ENCODE measurements around the gene GAS2L1. TPM values are rescaled to one million over a fixed set of nuclear protein-coding genes. Genes with fewer than 3 reads are reported as not detected.

GAS2L1 gene
- total RNA-seq, 1 experiment from 2014 or later = 29.4 TPM

- Histone ChIP-seq H3K4me2 (ENCODE audit: low read length) (no peak overlapping the region), H3K4me3 (replicated peaks in 1 of 2; ENCODE audit: low read depth in 1 of 2, low read length in 2 of 2) (no peak overlapping the region), H3K27me3 (ENCODE audit: insufficient read depth, low read length) (no peaks in the 10 kb centered on the region), H3K9me3 (ENCODE audit: control insufficient read depth in 1 of 2, insufficient read depth in 1 of 2, low read depth in 1 of 2, low read length in 2 of 2) (no peaks in the 10 kb centered on the region), H3K9me2 (ENCODE audit: insufficient read depth) (no peaks in the 10 kb centered on the region), H2AFZ (ENCODE audit: low read depth, low read length, poor library complexity, severe bottlenecking) (no peak overlapping the region), H3K9ac (ENCODE audit: low read length) (no peak overlapping the region), H3K4me1 (ENCODE audit: control insufficient read depth in 1 of 2, insufficient read depth in 2 of 2, low read length in 2 of 2) (peaks cover 0 to 6% of the 10 kb centered on the region in 2 experiments; a peak in 1 of 4 replicates), H3K27ac (ENCODE audit: low read depth, low read length) (no peak overlapping the region), H4K20me1 (ENCODE audit: insufficient read depth) (no peaks in the 10 kb centered on the region), H3K36me3 (ENCODE audit: control insufficient read depth in 1 of 2, insufficient read depth in 2 of 2, low read length in 2 of 2) (peaks cover 0 to 10% of the 10 kb centered on the region in 2 experiments; a peak in 2 of 4 replicates), H3K79me2 (ENCODE audit: insufficient read depth, low read length) (no peaks in the 10 kb centered on the region)
- DNase-seq (ENCODE audit: low read depth, low spot score) (no peak), ATAC-seq (no peak)
- no TSS peak for BruUV-seq (replicated peaks)
- intact Hi-C loops (cut with micrococcal nuclease) = no loop called here
- TF ChIP-seq FOSL1 (IDR thresholded peaks at IDR 0.05; ENCODE audit: low read depth) (no peak), ZNF274 (IDR thresholded peaks at IDR 0.05; ENCODE audit: low read depth, low read length) (no peak), EZH2 (IDR thresholded peaks at IDR 0.05) (no peak), RAD21 (IDR thresholded peaks at IDR 0.05; ENCODE audit: low read depth) (no peak), CEBPB (IDR thresholded peaks at IDR 0.05; ENCODE audit: low read depth) (no peak), CTCF (IDR thresholded peaks at IDR 0.05 in 2 of 3, conservative IDR thresholded peaks at IDR 0.05 in 1 of 3; ENCODE audit: borderline replicate concordance in 1 of 3, insufficient read depth in 1 of 3, low read depth in 2 of 3, low read length in 2 of 3) (no peak), EZH2phosphoT487 (IDR thresholded peaks at IDR 0.05; ENCODE audit: borderline replicate concordance) (no peak), SIN3A (IDR thresholded peaks at IDR 0.05; ENCODE audit: low read depth) (no peak), SP1 (IDR thresholded peaks at IDR 0.05; ENCODE audit: low read depth) (no peak), REST (IDR thresholded peaks at IDR 0.05; ENCODE audit: low read depth) (no peak), ATF3 (IDR thresholded peaks at IDR 0.05) (no peak), POLR2A (IDR thresholded peaks at IDR 0.05; ENCODE audit: borderline replicate concordance, extremely low read depth, insufficient read depth, insufficient read length) (no peak), MAX (IDR thresholded peaks at IDR 0.05) (no peak), POLR2AphosphoS5 (IDR thresholded peaks at IDR 0.05; ENCODE audit: low read depth, low read length) (no peak), CBX3 (IDR thresholded peaks at IDR 0.05; ENCODE audit: low read depth) (no peak)
- POLR2A ChIA-PET = no interaction called here
- RAD21 ChIA-PET (ENCODE audit: low non-redundant PET in 1 of 2, low total read pairs in 2 of 2, uncharacterized antibody in 2 of 2, unreplicated experiment in 2 of 2) = no interaction called here
- CTCF ChIA-PET = no interaction called here
Observed at GRCh38 chr22:29331213-29331612, 24.8 kb downstream of the GAS2L1 start.
